ENCODE data around the gene CEP55. TPM values are rescaled to one million over a fixed set of nuclear protein-coding genes. Genes with fewer than 3 reads are reported as not detected.

Gene CEP55
- total RNA-seq, 1 donor from 2014 or later, result 3.7 TPM

GRCh38 chr10:93463723-93464476, 32.5 kb upstream of the CEP55 start:
- Mint-ChIP-seq H3K4me3 (ENCODE audit: unreplicated experiment) (no peak overlapping the region), H3K4me1 (ENCODE audit: low read depth, unreplicated experiment) (peaks cover 66% of the 10 kb centered on the region), H3K27me3 (ENCODE audit: low read depth, unreplicated experiment) (no peaks in the 10 kb centered on the region), H3K36me3 (ENCODE audit: low read depth, unreplicated experiment) (peaks cover 24% of the 10 kb centered on the region), H3K9me3 (ENCODE audit: unreplicated experiment) (no peaks in the 10 kb centered on the region), H3K27ac (ENCODE audit: unreplicated experiment) (peak overlapping the region; percentile 95)
- no peak overlapping the region for H2AFZ ChIP-seq (ENCODE audit: low read depth, low read length)
- no peaks in the 10 kb centered on the region for H3K27me3 ChIP-seq (ENCODE audit: insufficient read depth, low read length)
- H3K9ac ChIP-seq (ENCODE audit: low read length), result peak overlapping the region; percentile 82
- peaks cover 18% of the 10 kb centered on the region for H3K36me3 ChIP-seq (ENCODE audit: insufficient read depth, low read length)
- peaks cover 83% of the 10 kb centered on the region for H3K79me2 ChIP-seq (ENCODE audit: insufficient read depth, low read length)
- peak overlapping the region; percentile 31 for H3K4me2 ChIP-seq (ENCODE audit: low read length)
- DNase-seq (ENCODE audit: low read depth) (peak; percentile 69), FAIRE-seq (peak; percentile 9)
- H3K9me3 ChIP-seq (ENCODE audit: insufficient read depth, low read depth, low read length), result no peaks in the 10 kb centered on the region
- no peak overlapping the region for H3K4me3 ChIP-seq (ENCODE audit: insufficient read depth, low read depth, low read length)
- no peak for TF ChIP-seq CTCF (IDR thresholded peaks at IDR 0.05; ENCODE audit: insufficient read depth, low read depth, low read length)
- TF ChIP-seq EZH2 (IDR thresholded peaks at IDR 0.05; ENCODE audit: insufficient read depth, low read length), result no peak
- peak overlapping the region; percentile 98 for H3K27ac ChIP-seq (ENCODE audit: low read depth, low read length)
- peaks cover 87% of the 10 kb centered on the region for H3K4me1 ChIP-seq (ENCODE audit: insufficient read depth, low read length)
- H4K20me1 ChIP-seq (ENCODE audit: insufficient read depth, low read length), result no peaks in the 10 kb centered on the region

- TF ChIP-seq CTCF (IDR thresholded peaks at IDR 0.05; ENCODE audit: insufficient read depth, low read depth, low read length), result no peak
- no peak for TF ChIP-seq EZH2 (IDR thresholded peaks at IDR 0.05; ENCODE audit: insufficient read depth, low read length)
- no peaks in the 10 kb centered on the region for H3K27me3 Mint-ChIP-seq (ENCODE audit: low read depth, unreplicated experiment)
- no peak overlapping the region for H3K4me3 ChIP-seq (ENCODE audit: insufficient read depth, low read depth, low read length)
- H3K9me3 Mint-ChIP-seq (ENCODE audit: unreplicated experiment), result no peaks in the 10 kb centered on the region
- DNase-seq (ENCODE audit: low read depth) (no peak), FAIRE-seq (no peak)
- H3K4me3 Mint-ChIP-seq (ENCODE audit: unreplicated experiment), result no peak overlapping the region
- H3K4me1 Mint-ChIP-seq (ENCODE audit: low read depth, unreplicated experiment), result peaks cover 62% of the 10 kb centered on the region
- peak overlapping the region; percentile 95 for H3K27ac Mint-ChIP-seq (ENCODE audit: unreplicated experiment)
- peaks cover 86% of the 10 kb centered on the region for H3K4me1 ChIP-seq (ENCODE audit: insufficient read depth, low read length)
- H3K27me3 ChIP-seq (ENCODE audit: insufficient read depth, low read length), result no peaks in the 10 kb centered on the region
- H3K4me2 ChIP-seq (ENCODE audit: low read length), result peak overlapping the region; percentile 31
- H2AFZ ChIP-seq (ENCODE audit: low read depth, low read length), result no peak overlapping the region
- H3K36me3 Mint-ChIP-seq (ENCODE audit: low read depth, unreplicated experiment), result peaks cover 26% of the 10 kb centered on the region
- no peaks in the 10 kb centered on the region for H4K20me1 ChIP-seq (ENCODE audit: insufficient read depth, low read length)
- peak overlapping the region; percentile 98 for H3K27ac ChIP-seq (ENCODE audit: low read depth, low read length)
- H3K9ac ChIP-seq (ENCODE audit: low read length), result peak overlapping the region; percentile 82
- H3K36me3 ChIP-seq (ENCODE audit: insufficient read depth, low read length), result peaks cover 19% of the 10 kb centered on the region
- H3K79me2 ChIP-seq (ENCODE audit: insufficient read depth, low read length), result peaks cover 85% of the 10 kb centered on the region
- H3K9me3 ChIP-seq (ENCODE audit: insufficient read depth, low read depth, low read length), result no peaks in the 10 kb centered on the region
Measured at GRCh38 chr10:93464776-93465388, 31.5 kb upstream of the CEP55 start.

Measured in astrocyte (in vitro differentiated cells and primary cell).